ENCODE measurements around the gene APCDD1.

The APCDD1 gene

DNA sequence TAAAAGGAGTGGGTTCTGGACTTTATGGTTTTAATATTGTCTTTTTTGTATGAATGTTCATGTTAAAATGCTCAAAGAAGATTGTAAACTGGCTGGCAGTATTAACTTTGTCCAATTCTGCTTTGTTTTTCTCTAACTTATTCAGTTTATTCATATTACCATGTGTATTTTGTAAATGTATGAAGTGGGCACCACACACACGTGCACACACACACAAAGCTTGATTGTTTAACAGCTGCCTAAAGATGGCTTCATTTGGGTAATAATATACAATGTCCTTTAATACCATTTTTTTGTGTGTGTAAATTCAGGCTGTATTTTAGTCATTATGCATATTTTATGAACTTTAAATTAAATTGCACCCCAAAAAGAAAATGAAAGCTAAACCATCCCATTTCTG is 11.4 kb upstream of the APCDD1 start:
- no peak overlapping the region for H3K27ac ChIP-seq
- no peak overlapping the region for H3K4me3 ChIP-seq (ENCODE audit: low read depth, low read length)
- H3K4me1 ChIP-seq: no peaks in the 10 kb centered on the region
- H3K27me3 ChIP-seq (ENCODE audit: control insufficient read depth, insufficient read depth, low read length): no peaks in the 10 kb centered on the region
- H2AFZ ChIP-seq: no peak overlapping the region
- no peak overlapping the region for H3K9ac ChIP-seq
- H3K4me2 ChIP-seq (ENCODE audit: low read length): no peak overlapping the region
- no peaks in the 10 kb centered on the region for H3K79me2 ChIP-seq
- H3K36me3 ChIP-seq (ENCODE audit: control insufficient read depth, insufficient read depth, low read length): no peaks in the 10 kb centered on the region
- no peaks in the 10 kb centered on the region for H3K9me3 ChIP-seq (ENCODE audit: control insufficient read depth, low read length)
- TF ChIP-seq, protein P1, sequence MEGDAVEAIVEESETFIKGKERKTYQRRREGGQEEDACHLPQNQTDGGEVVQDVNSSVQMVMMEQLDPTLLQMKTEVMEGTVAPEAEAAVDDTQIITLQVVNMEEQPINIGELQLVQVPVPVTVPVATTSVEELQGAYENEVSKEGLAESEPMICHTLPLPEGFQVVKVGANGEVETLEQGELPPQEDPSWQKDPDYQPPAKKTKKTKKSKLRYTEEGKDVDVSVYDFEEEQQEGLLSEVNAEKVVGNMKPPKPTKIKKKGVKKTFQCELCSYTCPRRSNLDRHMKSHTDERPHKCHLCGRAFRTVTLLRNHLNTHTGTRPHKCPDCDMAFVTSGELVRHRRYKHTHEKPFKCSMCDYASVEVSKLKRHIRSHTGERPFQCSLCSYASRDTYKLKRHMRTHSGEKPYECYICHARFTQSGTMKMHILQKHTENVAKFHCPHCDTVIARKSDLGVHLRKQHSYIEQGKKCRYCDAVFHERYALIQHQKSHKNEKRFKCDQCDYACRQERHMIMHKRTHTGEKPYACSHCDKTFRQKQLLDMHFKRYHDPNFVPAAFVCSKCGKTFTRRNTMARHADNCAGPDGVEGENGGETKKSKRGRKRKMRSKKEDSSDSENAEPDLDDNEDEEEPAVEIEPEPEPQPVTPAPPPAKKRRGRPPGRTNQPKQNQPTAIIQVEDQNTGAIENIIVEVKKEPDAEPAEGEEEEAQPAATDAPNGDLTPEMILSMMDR (IDR thresholded peaks at IDR 0.05): no peak

DNA sequence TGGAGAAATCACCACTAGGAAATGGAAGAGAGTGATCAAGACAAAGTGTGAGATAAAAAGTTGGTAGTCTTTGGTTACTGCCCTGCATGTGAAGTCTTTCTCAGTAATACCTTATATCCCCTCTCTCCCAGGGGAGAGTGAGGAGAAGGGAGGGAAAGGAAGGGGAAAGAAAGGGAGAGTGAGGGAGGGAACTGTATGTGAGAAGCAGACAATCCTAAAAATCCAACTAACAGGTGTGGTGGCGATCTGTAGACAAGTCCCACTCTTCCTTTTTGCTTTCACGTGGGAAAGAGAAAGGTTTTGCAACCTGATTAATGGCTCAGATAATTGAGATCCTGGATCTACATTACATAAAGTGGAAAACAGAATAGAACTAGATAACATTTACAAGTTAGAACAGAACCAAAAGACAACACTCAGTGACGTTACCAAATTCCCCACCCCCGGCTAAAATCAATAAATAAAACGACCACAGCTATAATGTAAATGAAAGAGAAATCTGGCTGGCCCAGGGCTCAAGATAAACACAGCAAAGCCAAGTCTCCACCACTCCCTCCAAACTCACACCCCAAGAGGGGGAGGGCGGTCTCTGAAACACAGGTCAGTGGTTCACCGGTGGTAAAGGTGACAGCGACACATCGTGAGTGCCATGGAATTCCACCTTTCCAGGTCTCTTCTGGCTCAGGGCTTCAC is 10.0 kb upstream of the APCDD1 start:
- Histone ChIP-seq H3K9ac (no peak overlapping the region), H3K4me1 (no peaks in the 10 kb centered on the region), H3K36me3 (ENCODE audit: control insufficient read depth, insufficient read depth, low read length) (no peaks in the 10 kb centered on the region), H3K27me3 (ENCODE audit: control insufficient read depth, insufficient read depth, low read length) (no peaks in the 10 kb centered on the region), H3K4me3 (ENCODE audit: low read depth, low read length) (no peak overlapping the region), H3K27ac (no peak overlapping the region), H2AFZ (no peak overlapping the region), H3K9me3 (ENCODE audit: control insufficient read depth, low read length) (no peaks in the 10 kb centered on the region), H3K79me2 (no peaks in the 10 kb centered on the region), H3K4me2 (ENCODE audit: low read length) (no peak overlapping the region)
- TF ChIP-seq, protein P1 (IDR thresholded peaks at IDR 0.05): no peak

DNA sequence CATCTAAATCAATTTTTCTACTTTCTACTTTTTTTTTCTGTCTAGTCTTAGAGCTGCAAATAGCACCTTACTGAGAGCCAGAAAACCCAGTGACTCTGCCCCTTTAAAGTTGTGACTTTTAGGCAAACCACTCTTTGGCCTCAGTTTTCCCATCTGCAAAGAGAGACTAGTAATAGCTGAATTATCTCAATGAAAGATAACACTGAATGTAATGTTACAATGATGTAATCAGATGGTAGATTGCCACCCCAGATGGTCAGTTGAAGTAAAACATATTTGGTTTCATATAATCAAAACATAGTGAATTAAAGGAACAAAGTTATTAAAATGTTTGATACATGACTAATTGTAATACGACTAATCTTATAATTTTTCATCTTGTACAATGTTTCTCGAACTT is 5.0 kb upstream of the APCDD1 start:
- Histone ChIP-seq H3K79me2 (no peaks in the 10 kb centered on the region), H3K4me3 (ENCODE audit: low read depth, low read length) (no peak overlapping the region), H3K27ac (no peak overlapping the region), H3K4me2 (ENCODE audit: low read length) (no peak overlapping the region), H3K36me3 (ENCODE audit: control insufficient read depth, insufficient read depth, low read length) (no peaks in the 10 kb centered on the region), H2AFZ (no peak overlapping the region), H3K9ac (no peak overlapping the region), H3K9me3 (ENCODE audit: control insufficient read depth, low read length) (no peaks in the 10 kb centered on the region), H3K4me1 (no peaks in the 10 kb centered on the region), H3K27me3 (ENCODE audit: control insufficient read depth, insufficient read depth, low read length) (no peaks in the 10 kb centered on the region)
- TF ChIP-seq, protein P1 (IDR thresholded peaks at IDR 0.05): no peak

DNA sequence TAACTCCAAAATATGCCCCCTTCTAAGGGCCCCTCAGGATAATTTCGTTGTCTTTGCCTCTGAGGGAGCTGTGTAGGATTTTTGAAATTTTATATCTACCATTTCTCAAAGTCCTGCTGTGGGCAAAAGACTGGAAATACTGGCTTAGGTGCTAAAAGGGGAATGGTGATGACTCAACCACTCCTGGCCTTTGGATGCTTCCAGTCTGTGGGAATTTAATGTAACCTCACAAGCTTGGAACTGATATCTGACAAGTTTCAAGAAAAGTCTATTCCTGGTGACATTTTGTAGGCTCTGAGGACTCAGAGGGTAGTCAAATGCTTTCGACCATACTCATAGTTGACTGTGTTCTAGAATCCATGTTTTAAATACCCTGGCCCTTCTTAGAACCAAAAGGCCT is 3.4 kb upstream of the APCDD1 start:
- no peaks in the 10 kb centered on the region for H3K79me2 ChIP-seq
- TF ChIP-seq, protein P1 (IDR thresholded peaks at IDR 0.05): no peak
- no peak overlapping the region for H2AFZ ChIP-seq
- no peak overlapping the region for H3K4me3 ChIP-seq (ENCODE audit: low read depth, low read length)
- H3K9ac ChIP-seq: no peak overlapping the region
- no peaks in the 10 kb centered on the region for H3K9me3 ChIP-seq (ENCODE audit: control insufficient read depth, low read length)
- peaks cover 3% of the 10 kb centered on the region for H3K4me1 ChIP-seq
- H3K27me3 ChIP-seq (ENCODE audit: control insufficient read depth, insufficient read depth, low read length): no peaks in the 10 kb centered on the region
- H3K27ac ChIP-seq: no peak overlapping the region
- no peak overlapping the region for H3K4me2 ChIP-seq (ENCODE audit: low read length)
- H3K36me3 ChIP-seq (ENCODE audit: control insufficient read depth, insufficient read depth, low read length): no peaks in the 10 kb centered on the region

DNA sequence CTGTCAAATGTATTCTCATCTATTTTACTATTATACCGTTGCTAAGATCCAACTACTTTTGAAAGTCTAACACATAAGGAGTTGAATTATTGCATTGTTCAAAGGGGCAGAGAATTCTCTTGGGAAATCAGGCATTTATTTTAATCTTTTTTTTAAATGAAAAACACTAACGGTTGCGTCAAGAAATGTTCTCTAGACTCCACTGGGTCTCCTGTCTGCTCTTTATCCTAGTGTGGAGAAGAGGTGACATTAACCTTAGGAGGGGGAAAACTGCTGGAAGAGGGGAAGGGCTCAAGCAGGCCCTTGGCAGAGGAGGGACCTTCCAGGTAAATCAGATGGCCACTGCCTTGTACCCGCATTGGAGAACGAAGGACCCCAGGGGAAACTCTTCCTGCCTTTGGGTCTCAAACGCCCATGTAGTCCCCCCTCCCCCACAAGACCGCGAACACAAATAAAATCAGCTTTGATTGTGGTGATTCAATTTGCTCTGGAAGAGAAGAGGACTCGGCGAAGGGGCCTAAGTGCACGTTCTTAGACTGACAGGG is 1.1 kb upstream of the APCDD1 start:
- Histone ChIP-seq H3K4me3 (ENCODE audit: low read depth, low read length) (no peak overlapping the region), H3K4me2 (ENCODE audit: low read length) (no peak overlapping the region), H3K27ac (no peak overlapping the region), H3K36me3 (ENCODE audit: control insufficient read depth, insufficient read depth, low read length) (no peaks in the 10 kb centered on the region), H3K9ac (no peak overlapping the region), H3K4me1 (peaks cover 3% of the 10 kb centered on the region), H3K9me3 (ENCODE audit: control insufficient read depth, low read length) (no peaks in the 10 kb centered on the region), H3K79me2 (no peaks in the 10 kb centered on the region), H2AFZ (peak overlapping the region; percentile 89), H3K27me3 (ENCODE audit: control insufficient read depth, insufficient read depth, low read length) (no peaks in the 10 kb centered on the region)
- TF ChIP-seq, protein P1 (IDR thresholded peaks at IDR 0.05): no peak
